Measurements from ENCODE around the gene MS4A6A. TPM values are rescaled to one million over a fixed set of nuclear protein-coding genes. Genes with fewer than 3 reads are reported as not detected.
"Not testable (repeated sequence)": the region's sequence is repeated elsewhere in the genome, so short reads cannot be mapped to it uniquely, and the experiment has no call there.

Gene MS4A6A, protein sequence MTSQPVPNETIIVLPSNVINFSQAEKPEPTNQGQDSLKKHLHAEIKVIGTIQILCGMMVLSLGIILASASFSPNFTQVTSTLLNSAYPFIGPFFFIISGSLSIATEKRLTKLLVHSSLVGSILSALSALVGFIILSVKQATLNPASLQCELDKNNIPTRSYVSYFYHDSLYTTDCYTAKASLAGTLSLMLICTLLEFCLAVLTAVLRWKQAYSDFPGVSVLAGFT
- 3.7 TPM for total RNA-seq

DNA sequence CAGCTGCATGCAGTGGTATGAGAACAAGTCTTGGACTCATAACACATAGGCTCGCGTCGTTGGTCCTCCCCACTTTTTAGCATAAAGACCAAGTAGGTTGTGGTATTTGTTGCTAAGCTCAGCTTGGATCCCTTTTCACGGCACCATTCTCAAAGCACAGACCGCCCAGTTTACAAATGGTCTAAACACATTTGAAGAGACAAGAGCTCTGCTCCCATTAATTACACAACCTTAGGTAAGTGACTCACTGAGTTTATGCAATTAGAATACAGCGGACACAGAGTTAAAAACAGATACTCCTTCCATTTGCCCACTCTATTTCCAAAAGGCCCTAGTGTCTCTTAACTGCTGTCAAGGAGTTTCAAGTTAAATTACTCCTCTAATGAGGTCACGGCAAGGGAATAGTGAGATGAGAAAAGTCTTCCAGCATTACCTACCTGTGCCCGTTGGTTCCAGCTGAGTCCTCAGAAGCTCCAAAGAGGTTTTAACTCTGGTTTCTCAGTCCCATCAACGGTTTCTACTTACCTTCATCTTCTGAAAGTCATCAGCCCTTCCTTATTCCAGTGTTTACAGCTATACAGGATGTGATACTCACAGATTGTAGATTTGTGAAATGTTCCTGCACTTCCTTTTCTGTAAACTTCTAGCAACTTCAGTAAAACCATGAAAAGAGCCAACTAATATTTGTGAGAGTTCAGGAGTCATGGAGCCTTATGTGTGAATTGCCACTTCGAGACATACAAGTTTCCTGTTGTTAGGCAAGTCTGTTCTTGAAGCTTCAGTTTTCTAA lies at the start of gene MS4A6A:
Gene MS4A6A, minus strand, starts transcription at position 543 of the 790 bp plus-strand sequence. CDS start 1,356 bp downstream, outside the sequence.
- DNase-seq: no peak

- no peak for DNase-seq
These were observed 47.8 kb upstream of the MS4A6A start for GRCh38 chr11:60230681-60231080.

DNA sequence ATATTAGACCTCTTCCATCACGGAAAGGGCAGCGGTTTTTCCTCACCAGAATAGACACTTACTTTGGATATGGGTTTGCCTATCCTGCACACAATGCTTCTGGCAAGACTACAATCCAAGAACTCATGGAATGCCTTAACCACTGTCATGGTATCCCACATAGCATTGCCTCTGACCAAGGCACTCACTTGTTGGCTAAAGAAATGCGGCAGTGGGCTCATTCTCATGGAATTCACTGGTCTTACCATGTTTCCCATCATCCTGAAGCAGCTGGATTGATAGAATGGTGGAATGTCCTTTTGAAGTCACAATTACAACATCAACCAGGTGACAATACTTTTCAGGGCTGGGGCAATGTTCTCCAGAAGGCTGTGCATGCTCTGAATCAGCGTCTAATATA lies 39.3 kb upstream of the MS4A6A start:
- DNase-seq: no peak

GRCh38 chr11:60221692-60222091 lies 38.8 kb upstream of the MS4A6A start:
- DNase-seq: no peak

GRCh38 chr11:60221181-60221580 lies 38.3 kb upstream of the MS4A6A start:
- no peak for DNase-seq

GRCh38 chr11:60214386-60214785 lies 31.5 kb upstream of the MS4A6A start:
- DNase-seq: no peak

DNA sequence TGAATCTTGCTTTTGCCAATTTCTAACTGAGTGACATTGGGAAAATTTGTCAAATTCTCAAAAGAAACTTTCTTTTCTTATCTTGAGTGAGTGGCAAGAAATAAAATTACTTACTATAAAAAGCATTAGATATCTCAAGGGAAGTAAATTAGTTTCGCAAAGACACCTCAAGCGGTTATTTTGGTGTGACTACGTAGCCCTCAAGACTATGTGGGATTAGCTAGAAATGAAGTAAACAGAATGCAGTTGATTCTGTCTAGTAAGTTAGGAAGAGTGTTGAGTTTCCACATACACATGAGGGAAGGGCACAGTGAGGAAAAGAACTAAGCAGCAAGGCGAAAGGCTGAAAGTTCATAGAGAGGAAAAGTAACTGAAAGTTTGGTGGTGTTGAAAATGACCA lies 28.3 kb upstream of the MS4A6A start:
- DNase-seq: no peak

DNA sequence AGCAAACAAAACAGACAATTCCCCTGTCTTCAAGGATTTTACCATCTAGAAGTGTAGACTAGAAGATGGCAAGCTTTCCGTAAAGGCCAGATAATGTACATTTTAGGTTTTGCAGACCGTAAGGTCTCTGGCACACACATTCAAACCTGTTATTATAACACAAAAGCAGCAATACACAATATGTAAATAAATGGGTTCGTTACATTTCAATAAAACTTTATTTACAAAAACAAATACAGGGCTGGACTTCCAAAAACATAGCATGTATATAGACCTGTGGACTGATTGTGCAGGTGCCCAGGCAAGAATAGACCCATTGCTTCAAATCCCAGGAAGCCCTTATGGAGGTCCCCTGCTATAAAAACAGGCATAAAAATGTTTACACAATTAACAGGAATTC lies 27.1 kb upstream of the MS4A6A start:
- no peak for DNase-seq

GRCh38 chr11:60208951-60209350 lies 26.1 kb upstream of the MS4A6A start:
- DNase-seq: no peak

- DNase-seq: no peak
These were observed 25.4 kb upstream of the MS4A6A start for GRCh38 chr11:60208146-60208895.

DNA sequence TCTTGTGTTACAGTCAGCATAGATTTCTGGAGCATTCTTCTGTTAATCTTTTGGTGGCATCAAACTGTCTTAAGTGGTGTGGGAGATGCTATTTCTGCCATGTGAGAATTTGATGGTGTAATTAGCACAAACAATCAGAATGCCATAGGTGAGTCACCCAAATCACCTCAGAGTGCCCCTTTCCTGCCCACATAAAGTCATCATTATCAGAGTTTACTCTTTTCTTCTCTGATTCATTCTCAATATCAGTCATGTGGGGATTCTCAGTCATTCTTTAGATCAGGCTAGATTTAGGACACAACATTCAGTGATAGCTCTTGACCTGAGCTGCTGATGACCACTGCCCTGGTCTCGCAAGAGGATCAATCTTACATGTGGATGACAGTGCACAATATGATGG lies 23.7 kb upstream of the MS4A6A start:
- no peak for DNase-seq

DNA sequence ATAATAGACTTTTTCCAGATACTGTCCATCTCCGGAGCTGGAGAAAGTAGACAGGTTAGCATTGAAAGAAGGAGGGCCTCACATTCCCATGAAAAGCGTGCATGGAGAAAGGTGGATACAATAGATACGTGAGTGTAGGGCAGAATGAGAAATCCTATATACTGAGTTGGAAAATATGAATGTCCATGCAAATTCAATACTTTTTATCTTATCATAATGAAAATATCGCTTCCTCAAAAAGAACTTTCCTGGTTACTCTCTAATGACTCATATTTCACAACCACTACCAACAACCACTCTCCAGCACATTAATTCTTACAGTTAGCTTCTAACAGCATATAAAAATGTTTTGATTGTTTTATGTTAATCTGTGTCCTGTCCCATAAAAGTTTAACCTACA lies 22.0 kb upstream of the MS4A6A start:
- DNase-seq: no peak

DNA sequence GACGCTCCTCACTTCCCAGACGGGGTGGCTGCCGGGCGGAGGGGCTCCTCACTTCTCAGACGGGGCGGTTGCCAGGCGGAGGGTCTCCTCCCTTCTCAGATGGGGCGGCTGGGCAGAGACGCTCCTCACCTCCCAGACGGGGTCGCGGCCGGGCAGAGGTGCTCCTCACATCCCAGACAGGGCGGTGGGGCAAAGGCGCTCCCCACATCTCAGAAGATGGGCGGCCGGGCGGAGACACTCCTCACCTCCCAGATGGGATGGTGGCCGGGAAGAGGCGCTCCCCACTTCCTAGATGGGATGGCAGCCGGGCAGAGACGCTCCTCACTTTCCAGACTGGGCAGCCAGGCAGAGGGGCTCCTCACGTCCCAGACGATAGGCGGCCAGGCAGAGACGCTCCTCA lies 18.5 kb upstream of the MS4A6A start:
- not testable (repeated sequence) for DNase-seq

- no peak for DNase-seq
These were observed 14.6 kb upstream of the MS4A6A start for GRCh38 chr11:60197442-60197841.

DNA sequence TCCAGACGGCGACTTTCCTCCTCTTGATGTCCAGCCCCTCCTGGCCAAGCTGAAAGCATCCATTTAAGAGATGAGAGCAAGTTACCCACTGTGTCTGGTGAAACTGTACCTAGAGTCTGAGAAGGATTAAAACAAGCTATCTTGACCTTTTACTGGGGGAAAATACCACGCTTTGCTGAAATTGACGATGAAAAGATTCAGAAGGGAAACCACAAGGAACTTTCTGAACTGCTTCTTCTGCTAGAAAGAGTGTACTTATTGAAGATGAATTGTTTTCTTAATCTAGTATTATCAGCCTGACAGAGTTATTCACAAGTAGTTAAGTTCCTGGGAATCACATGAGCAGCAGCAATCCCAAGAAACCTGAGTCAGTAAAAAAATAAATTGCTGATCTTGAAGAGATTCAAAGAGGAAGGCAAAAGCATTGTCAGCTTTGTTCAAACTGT lies 13.1 kb upstream of the MS4A6A start:
- no peak for DNase-seq

DNA sequence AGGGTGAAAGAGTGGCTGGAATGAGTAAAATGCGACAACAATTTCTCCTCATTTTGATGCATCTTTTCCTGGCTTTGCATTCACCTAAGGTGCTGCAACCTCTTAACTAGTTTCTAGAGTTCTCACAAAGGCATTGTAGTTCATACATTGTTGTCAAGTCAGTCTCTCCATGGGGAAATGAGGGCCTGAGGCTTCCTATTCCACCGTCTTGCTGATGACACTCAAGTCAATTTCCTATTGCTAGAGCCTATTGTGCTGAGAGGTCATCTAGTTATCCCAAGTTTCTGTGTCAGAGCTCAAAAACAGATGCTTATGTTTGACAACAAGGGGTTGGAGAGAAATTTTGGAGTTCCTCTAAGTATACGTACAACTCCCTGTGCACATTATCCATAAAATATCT lies 11.6 kb upstream of the MS4A6A start:
- no peak for DNase-seq

- DNase-seq: no peak
These were observed 11.0 kb upstream of the MS4A6A start for GRCh38 chr11:60193687-60194433.

DNA sequence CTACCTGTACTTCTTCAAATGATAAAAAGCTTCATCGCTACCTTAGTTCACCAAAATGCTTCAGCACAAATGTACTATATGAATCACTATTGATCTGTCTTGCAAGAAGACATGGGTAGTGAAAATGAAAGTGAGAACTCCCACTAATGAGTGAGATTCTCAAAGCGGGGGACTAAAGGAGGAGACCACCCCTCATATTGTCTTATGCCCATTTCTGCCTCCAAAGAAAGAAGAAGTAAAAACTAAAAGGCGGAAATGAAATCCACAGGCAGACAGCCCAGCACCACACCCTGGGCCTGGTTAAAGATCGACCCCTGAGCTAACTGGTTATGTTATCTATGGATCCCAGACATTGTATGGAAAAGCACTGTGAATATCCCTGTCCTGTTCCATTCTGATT lies 9.7 kb upstream of the MS4A6A start:
- DNase-seq: not testable (repeated sequence)

DNA sequence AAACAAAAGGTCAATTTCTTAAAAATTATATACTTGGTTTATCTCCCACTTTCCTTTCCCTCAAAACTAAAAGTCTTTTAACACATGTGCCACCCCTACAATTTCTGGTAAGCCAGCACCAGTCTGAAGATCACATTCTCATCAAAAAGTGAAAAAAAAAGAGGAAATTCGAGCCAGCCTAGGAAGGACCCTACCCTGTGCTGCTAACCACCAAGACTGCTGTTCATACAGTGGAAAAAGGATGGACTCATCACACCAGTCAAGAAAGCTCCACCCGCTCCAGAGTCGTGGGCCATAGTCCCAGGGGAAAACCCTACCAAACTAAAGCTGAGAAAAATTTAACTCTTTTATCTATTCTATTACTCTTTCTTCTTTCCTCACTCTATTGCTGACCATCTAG lies 5.6 kb upstream of the MS4A6A start:
- not testable (repeated sequence) for DNase-seq

GRCh38 chr11:60186128-60186527 lies 3.2 kb upstream of the MS4A6A start:
- not testable (repeated sequence) for DNase-seq

DNA sequence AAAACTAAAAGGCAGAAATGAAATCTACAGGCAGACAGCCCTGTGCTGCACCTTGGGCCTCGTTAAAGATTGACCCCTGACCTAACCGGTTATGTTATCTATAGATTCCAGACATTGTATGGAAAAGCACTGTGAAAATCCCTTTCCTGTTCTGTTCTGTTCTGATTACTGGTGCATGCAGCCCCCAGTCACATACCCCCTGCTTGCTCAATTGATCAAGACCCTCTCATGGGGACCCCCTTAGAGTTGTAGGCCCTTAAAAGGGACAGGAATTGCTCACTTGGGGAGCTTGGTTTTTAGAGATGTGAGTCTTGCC lies 2.6 kb upstream of the MS4A6A start:
- not testable (repeated sequence) for DNase-seq

- no peak for DNase-seq
These were observed 2.1 kb upstream of the MS4A6A start for GRCh38 chr11:60184824-60185511.

Data from occipital lobe (tissue), 2 donors.